ENCODE data around the gene PGAP1. TPM values are rescaled to one million over a fixed set of nuclear protein-coding genes. Genes with fewer than 3 reads are reported as not detected.
A peak's percentile ranks its signal among the peaks of the same experiment; 100 is the strongest.

PGAP1 gene, protein sequence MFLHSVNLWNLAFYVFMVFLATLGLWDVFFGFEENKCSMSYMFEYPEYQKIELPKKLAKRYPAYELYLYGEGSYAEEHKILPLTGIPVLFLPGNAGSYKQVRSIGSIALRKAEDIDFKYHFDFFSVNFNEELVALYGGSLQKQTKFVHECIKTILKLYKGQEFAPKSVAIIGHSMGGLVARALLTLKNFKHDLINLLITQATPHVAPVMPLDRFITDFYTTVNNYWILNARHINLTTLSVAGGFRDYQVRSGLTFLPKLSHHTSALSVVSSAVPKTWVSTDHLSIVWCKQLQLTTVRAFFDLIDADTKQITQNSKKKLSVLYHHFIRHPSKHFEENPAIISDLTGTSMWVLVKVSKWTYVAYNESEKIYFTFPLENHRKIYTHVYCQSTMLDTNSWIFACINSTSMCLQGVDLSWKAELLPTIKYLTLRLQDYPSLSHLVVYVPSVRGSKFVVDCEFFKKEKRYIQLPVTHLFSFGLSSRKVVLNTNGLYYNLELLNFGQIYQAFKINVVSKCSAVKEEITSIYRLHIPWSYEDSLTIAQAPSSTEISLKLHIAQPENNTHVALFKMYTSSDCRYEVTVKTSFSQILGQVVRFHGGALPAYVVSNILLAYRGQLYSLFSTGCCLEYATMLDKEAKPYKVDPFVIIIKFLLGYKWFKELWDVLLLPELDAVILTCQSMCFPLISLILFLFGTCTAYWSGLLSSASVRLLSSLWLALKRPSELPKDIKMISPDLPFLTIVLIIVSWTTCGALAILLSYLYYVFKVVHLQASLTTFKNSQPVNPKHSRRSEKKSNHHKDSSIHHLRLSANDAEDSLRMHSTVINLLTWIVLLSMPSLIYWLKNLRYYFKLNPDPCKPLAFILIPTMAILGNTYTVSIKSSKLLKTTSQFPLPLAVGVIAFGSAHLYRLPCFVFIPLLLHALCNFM
- 10 to 100 TPM; 22.5 to 36.3 TPM for total RNA-seq

- Mint-ChIP-seq H3K4me3 (peak within 1 kb of the TSS; percentile 98 to 99), H3K36me3 (ENCODE audit: insufficient read depth in 2 of 2) (peaks cover 7 to 20% of the 10 kb centered on the region in 2 donors), H3K27me3 (ENCODE audit: low read depth) (no peaks in the 10 kb centered on the region), H3K27ac (peak within 1 kb of the TSS; percentile 97), H3K4me1 (ENCODE audit: low read depth) (peaks cover 38% of the 10 kb centered on the region), H3K9me3 (no peaks in the 10 kb centered on the region)
- ATAC-seq (replicated peaks in 1 of 2) (peak; percentile 88), DNase-seq (peak; percentile 95 to 96)
Observed at GRCh38 chr2:196926562-196927375, at the start of gene PGAP1. Gene PGAP1, minus strand, starts transcription at chr2:196926707. Its CDS starts 91 bp downstream, at chr2:196926616.

DNA sequence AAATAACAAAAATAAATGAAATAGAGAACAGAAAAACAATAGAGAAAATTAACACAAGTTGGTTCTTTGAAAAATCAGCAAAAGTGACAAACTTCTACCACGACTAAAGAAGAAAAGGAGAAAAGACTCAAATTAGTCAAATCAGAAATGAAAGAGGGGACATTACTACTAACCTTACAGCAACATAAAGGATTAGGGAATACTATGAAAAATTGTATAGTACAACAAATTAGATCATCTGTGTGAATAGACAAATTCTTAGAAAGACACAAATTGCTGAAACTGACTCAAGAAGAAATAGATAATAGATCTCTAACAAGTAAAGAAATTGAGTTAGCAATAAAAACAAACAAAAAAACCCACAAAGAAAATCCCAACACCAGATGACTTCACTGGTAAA, 48.5 kb upstream of the PGAP1 start:
- Mint-ChIP-seq H3K4me3 (peak overlapping the region in 1 of 2 donors; percentile 47), H3K36me3 (ENCODE audit: insufficient read depth in 2 of 2) (peaks cover 0 to 2% of the 10 kb centered on the region in 2 donors), H3K4me1 (ENCODE audit: low read depth) (peaks cover 20% of the 10 kb centered on the region), H3K27me3 (ENCODE audit: low read depth) (no peaks in the 10 kb centered on the region), H3K27ac (peak overlapping the region; percentile 14), H3K9me3 (peaks cover 3 to 4% of the 10 kb centered on the region in 2 donors)
- DNase-seq (no peak), ATAC-seq (replicated peaks in 1 of 2) (peak in 1 of 2 donors; percentile 27)

GRCh38 chr2:196971574-196972279, 45.2 kb upstream of the PGAP1 start:
- Mint-ChIP-seq H3K27ac (peak overlapping the region; percentile 1), H3K4me1 (ENCODE audit: low read depth) (peaks cover 15% of the 10 kb centered on the region), H3K4me3 (no peak overlapping the region), H3K9me3 (no peaks in the 10 kb centered on the region), H3K27me3 (ENCODE audit: low read depth) (no peaks in the 10 kb centered on the region), H3K36me3 (ENCODE audit: insufficient read depth in 2 of 2) (peaks cover 0 to 3% of the 10 kb centered on the region in 2 donors)
- DNase-seq (peak; percentile 32 to 45), ATAC-seq (replicated peaks in 1 of 2) (peak; percentile 91)

- peaks cover 0 to 3% of the 10 kb centered on the region in 2 donors for H3K36me3 Mint-ChIP-seq (ENCODE audit: insufficient read depth in 2 of 2)
- no peaks in the 10 kb centered on the region for H3K27me3 Mint-ChIP-seq (ENCODE audit: low read depth)
- ATAC-seq (replicated peaks in 1 of 2) (peak; percentile 36 to 71), DNase-seq (no peak)
- H3K4me1 Mint-ChIP-seq (ENCODE audit: low read depth), result peaks cover 12% of the 10 kb centered on the region
- H3K4me3 Mint-ChIP-seq, result peak overlapping the region in 1 of 2 donors; percentile 43
- no peak overlapping the region for H3K27ac Mint-ChIP-seq
- H3K9me3 Mint-ChIP-seq, result no peaks in the 10 kb centered on the region
Observed at GRCh38 chr2:196970099-196970498, 43.6 kb upstream of the PGAP1 start.

DNA sequence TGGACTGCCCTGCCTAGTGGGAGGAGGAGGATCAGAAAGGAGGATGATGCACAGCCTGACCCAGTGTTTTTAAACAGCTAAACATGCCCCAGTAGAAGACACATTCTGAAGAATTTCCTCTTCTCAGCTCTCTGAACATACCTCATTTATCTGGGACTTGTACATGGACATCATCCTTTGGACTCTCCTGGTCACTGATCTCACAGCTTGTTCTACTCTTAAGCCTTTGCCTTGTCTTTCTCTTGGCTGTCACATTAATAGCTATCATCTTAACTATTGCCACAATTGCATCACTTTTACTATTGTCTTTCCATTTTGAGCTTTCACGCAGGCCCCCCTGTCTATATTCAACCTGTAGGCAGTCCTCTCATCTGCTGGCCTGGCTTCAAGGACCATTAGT, 42.0 kb upstream of the PGAP1 start:
- Mint-ChIP-seq H3K27ac (peak overlapping the region; percentile 58), H3K27me3 (ENCODE audit: low read depth) (no peaks in the 10 kb centered on the region), H3K4me1 (ENCODE audit: low read depth) (peaks cover 13% of the 10 kb centered on the region), H3K9me3 (no peaks in the 10 kb centered on the region), H3K36me3 (ENCODE audit: insufficient read depth in 2 of 2) (peaks cover 0 to 3% of the 10 kb centered on the region in 2 donors), H3K4me3 (no peak overlapping the region)
- DNase-seq (no peak), ATAC-seq (replicated peaks in 1 of 2) (no peak)

DNA sequence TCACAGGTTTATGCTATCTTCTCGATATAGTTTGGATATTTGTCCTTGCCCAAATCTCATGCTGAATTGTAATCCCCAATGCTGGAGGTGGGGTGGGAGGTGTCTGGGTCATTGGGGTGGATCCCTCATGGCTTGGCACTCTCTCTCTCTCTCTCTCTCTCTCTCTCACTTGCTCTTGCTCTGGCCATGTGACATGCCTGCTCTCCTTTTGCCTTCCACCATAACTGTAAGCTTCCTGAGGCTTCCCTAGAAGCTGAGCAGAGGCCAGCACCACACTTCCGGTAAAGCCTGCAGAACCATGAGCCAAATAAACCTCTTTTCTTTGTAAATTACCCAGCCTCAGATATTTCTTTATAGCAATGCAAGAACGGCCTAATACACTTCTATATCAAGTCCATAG, 41.3 kb upstream of the PGAP1 start:
- H3K36me3 Mint-ChIP-seq (ENCODE audit: insufficient read depth in 2 of 2), result peaks cover 0 to 3% of the 10 kb centered on the region in 2 donors
- peaks cover 0 to 3% of the 10 kb centered on the region in 2 donors for H3K9me3 Mint-ChIP-seq
- no peak overlapping the region for H3K27ac Mint-ChIP-seq
- H3K4me1 Mint-ChIP-seq (ENCODE audit: low read depth), result peaks cover 21% of the 10 kb centered on the region
- no peak overlapping the region for H3K4me3 Mint-ChIP-seq
- ATAC-seq (replicated peaks in 1 of 2) (no peak), DNase-seq (no peak)
- no peaks in the 10 kb centered on the region for H3K27me3 Mint-ChIP-seq (ENCODE audit: low read depth)

DNA sequence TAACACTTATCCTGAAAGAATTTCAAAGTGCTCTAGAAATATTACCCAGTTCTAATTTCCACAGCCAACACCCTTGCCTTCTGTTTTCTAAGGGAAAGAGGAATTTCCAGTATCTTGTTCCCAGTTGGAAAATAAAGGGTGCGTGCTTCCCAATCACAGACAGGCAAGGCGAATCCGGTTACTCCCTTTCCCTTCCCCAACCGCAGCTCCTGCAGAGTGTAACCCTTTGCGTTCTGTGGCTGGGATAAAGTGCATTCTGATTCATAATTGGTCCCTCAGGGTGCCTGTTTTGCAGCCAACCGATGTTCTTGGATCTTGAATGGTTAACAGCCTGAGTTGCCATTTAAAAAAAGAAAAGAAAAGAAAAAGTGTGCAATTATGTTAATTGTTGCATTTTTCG, 40.6 kb upstream of the PGAP1 start:
- H3K4me3 Mint-ChIP-seq, result no peak overlapping the region
- ATAC-seq (replicated peaks in 1 of 2) (no peak), DNase-seq (no peak)
- H3K36me3 Mint-ChIP-seq (ENCODE audit: insufficient read depth in 2 of 2), result peaks cover 0 to 3% of the 10 kb centered on the region in 2 donors
- H3K27me3 Mint-ChIP-seq (ENCODE audit: low read depth), result no peaks in the 10 kb centered on the region
- peaks cover 0 to 3% of the 10 kb centered on the region in 2 donors for H3K9me3 Mint-ChIP-seq
- H3K4me1 Mint-ChIP-seq (ENCODE audit: low read depth), result peaks cover 26% of the 10 kb centered on the region
- H3K27ac Mint-ChIP-seq, result no peak overlapping the region

GRCh38 chr2:196966061-196966460, 39.6 kb upstream of the PGAP1 start:
- peaks cover 31% of the 10 kb centered on the region for H3K4me1 Mint-ChIP-seq (ENCODE audit: low read depth)
- ATAC-seq (replicated peaks in 1 of 2) (no peak), DNase-seq (no peak)
- peaks cover 0 to 3% of the 10 kb centered on the region in 2 donors for H3K9me3 Mint-ChIP-seq
- H3K27ac Mint-ChIP-seq, result no peak overlapping the region
- H3K36me3 Mint-ChIP-seq (ENCODE audit: insufficient read depth in 2 of 2), result peaks cover 0 to 3% of the 10 kb centered on the region in 2 donors
- no peak overlapping the region for H3K4me3 Mint-ChIP-seq
- H3K27me3 Mint-ChIP-seq (ENCODE audit: low read depth), result no peaks in the 10 kb centered on the region

DNA sequence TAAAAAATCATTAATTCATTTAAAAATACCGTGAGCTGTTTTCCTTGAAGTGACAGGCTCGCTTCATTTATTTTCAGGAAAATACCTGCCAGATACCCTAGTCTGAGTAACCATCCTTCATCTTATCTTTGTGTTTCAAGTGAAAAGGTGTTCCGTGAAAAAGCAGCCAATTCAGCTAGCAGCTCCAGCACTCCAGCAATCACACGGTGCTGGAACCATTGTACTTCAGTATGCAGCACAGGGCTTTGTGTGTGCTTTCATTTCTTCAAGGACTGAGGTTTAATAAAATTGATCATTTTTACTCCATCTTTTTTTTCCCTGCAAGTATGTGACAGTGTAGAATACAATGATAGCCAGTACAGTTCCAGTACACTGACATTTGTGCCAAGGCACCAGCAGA, 39.1 kb upstream of the PGAP1 start:
- peaks cover 32% of the 10 kb centered on the region for H3K4me1 Mint-ChIP-seq (ENCODE audit: low read depth)

GRCh38 chr2:196963961-196964360, 37.5 kb upstream of the PGAP1 start:
- H3K36me3 Mint-ChIP-seq (ENCODE audit: insufficient read depth in 2 of 2), result peaks cover 2 to 6% of the 10 kb centered on the region in 2 donors
- H3K27me3 Mint-ChIP-seq (ENCODE audit: low read depth), result no peaks in the 10 kb centered on the region
- H3K4me3 Mint-ChIP-seq, result peak overlapping the region in 1 of 2 donors; percentile 1
- H3K9me3 Mint-ChIP-seq, result peaks cover 1 to 3% of the 10 kb centered on the region in 2 donors
- peaks cover 32% of the 10 kb centered on the region for H3K4me1 Mint-ChIP-seq (ENCODE audit: low read depth)
- DNase-seq (no peak), ATAC-seq (replicated peaks in 1 of 2) (no peak)
- H3K27ac Mint-ChIP-seq, result no peak overlapping the region

More for the DNA sequence above, 39.1 kb upstream of the PGAP1 start:
- Mint-ChIP-seq H3K27me3 (ENCODE audit: low read depth) (no peaks in the 10 kb centered on the region), H3K27ac (no peak overlapping the region), H3K4me3 (no peak overlapping the region), H3K9me3 (peaks cover 1 to 3% of the 10 kb centered on the region in 2 donors), H3K36me3 (ENCODE audit: insufficient read depth in 2 of 2) (peaks cover 0 to 3% of the 10 kb centered on the region in 2 donors)
- ATAC-seq (replicated peaks in 1 of 2) (no peak), DNase-seq (no peak)

GRCh38 chr2:196963043-196963442, 36.5 kb upstream of the PGAP1 start:
- Mint-ChIP-seq H3K36me3 (ENCODE audit: insufficient read depth in 2 of 2) (peaks cover 5 to 7% of the 10 kb centered on the region in 2 donors), H3K9me3 (peaks cover 4 to 6% of the 10 kb centered on the region in 2 donors), H3K27me3 (ENCODE audit: low read depth) (no peaks in the 10 kb centered on the region), H3K4me1 (ENCODE audit: low read depth) (peaks cover 38% of the 10 kb centered on the region), H3K4me3 (peak overlapping the region; percentile 42 to 84), H3K27ac (peak overlapping the region; percentile 93)
- DNase-seq, result peak; percentile 14 to 27
- peak; percentile 49 to 54 for ATAC-seq (replicated peaks in 1 of 2)

DNA sequence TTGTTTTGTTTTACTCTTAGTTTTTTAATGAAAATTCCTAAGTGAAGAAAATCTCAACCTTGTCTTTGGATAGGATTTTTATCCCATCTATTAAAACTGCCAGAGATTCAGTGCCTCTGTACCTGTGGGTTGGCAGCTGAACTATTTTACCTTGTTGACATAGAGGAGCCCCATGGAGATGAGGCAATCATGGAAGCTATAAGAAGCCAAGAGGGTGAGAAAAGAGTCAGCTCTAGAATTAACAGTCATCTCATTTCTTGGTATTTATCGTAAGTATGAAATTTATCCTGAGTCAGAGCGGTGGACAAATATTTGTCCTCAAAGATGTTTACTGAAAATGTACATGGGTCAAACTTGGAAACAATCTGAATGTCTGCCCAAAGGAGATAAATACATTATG, 35.8 kb upstream of the PGAP1 start:
- DNase-seq, result peak; percentile 20 to 23
- Mint-ChIP-seq H3K27ac (peak overlapping the region; percentile 34), H3K4me3 (peak overlapping the region; percentile 58 to 61), H3K4me1 (ENCODE audit: low read depth) (peaks cover 45% of the 10 kb centered on the region), H3K27me3 (ENCODE audit: low read depth) (no peaks in the 10 kb centered on the region), H3K9me3 (peaks cover 4 to 6% of the 10 kb centered on the region in 2 donors), H3K36me3 (ENCODE audit: insufficient read depth in 2 of 2) (peaks cover 5 to 7% of the 10 kb centered on the region in 2 donors)
- ATAC-seq (replicated peaks in 1 of 2), result peak; percentile 79 to 84

Measured in activated T-cell treated with anti-CD3 and anti-CD28 coated beads, Interleukin-2, amount 50 U/mL, for 72 hours (primary cell).